CD4-positive, alpha-beta memory T cell (primary cell): ENCODE results near the gene HDAC9. TPM values are rescaled to one million over a fixed set of nuclear protein-coding genes. Genes with fewer than 3 reads are reported as not detected.

Experiments used
- CTCF ChIA-PET: fragments of 350-600 bp; sonication (Branson Sonifier 250); formaldehyde crosslinking; loops from one replicate; lab custom pipeline; 2021; ENCODE audit warnings: inconsistent platforms; ENCODE audit not compliant: partially characterized antibody; lab: Charles Lee
- POLR2A ChIA-PET: fragments of 350-600 bp; sonication (Branson Sonifier 250); formaldehyde crosslinking; loops from one replicate; lab custom pipeline; 2021; ENCODE audit not compliant: partially characterized antibody; lab: Charles Lee
- DNase-seq, 5 donors: peaks; one replicate each; pipeline versions ENCODE4 v3.0.0 to v3.0.0-alpha.2; 2020 to 2022; ENCODE audit warnings: mixed read lengths in 1 of 5
- H3K27ac ChIP-seq: one replicate; pipeline ENCODE4 v1.7.0; 2013; ENCODE audit warnings: low read depth, low read length
- H3K27me3 ChIP-seq: 2 replicates; pipeline ENCODE4 v1.7.0; 2013; ENCODE audit warnings: mild to moderate bottlenecking, low read length, moderate library complexity; ENCODE audit not compliant: insufficient read depth
- H3K36me3 ChIP-seq: 2 replicates; pipeline ENCODE4 v1.7.0; 2013; ENCODE audit warnings: mild to moderate bottlenecking, low read length, moderate library complexity; ENCODE audit not compliant: insufficient read depth
- H3K4me1 ChIP-seq: 2 replicates; pipeline ENCODE4 v1.7.0; 2013; ENCODE audit warnings: mild to moderate bottlenecking, low read length, moderate library complexity; ENCODE audit not compliant: insufficient read depth
- H3K4me3 ChIP-seq, 2 donors: one replicate each; pipeline ENCODE4 v1.7.0; 2013; ENCODE audit warnings: low read length in 2 of 2, mild to moderate bottlenecking in 1 of 2
- H3K9me3 ChIP-seq, 2 donors: one replicate each; pipeline ENCODE4 v1.7.0; 2013; ENCODE audit warnings: low read length in 2 of 2, control low read depth in 1 of 2; ENCODE audit not compliant: control insufficient read depth in 1 of 2
- H3K27ac Mint-ChIP-seq, 7 donors: one replicate each; pipeline ENCODE4 v1.8.0; 2020 to 2021; ENCODE audit warnings: mixed read lengths in 7 of 7, mild to moderate bottlenecking in 6 of 7, inconsistent platforms in 3 of 7, moderate library complexity in 3 of 7
- H3K27me3 Mint-ChIP-seq, 2 donors: one replicate each; pipeline ENCODE4 v1.8.0; 2020 to 2021; ENCODE audit warnings: mixed read lengths in 2 of 2
- H3K36me3 Mint-ChIP-seq, 2 donors: one replicate each; pipeline ENCODE4 v1.8.0; 2020 to 2021; ENCODE audit warnings: mixed read lengths in 2 of 2, inconsistent platforms in 1 of 2, mild to moderate bottlenecking in 1 of 2
- H3K4me1 Mint-ChIP-seq, 4 donors: one replicate each; pipeline ENCODE4 v1.8.0; 2020 to 2021; ENCODE audit warnings: mixed read lengths in 4 of 4, mild to moderate bottlenecking in 1 of 4
- H3K4me3 Mint-ChIP-seq, 8 donors: one replicate each; pipeline ENCODE4 v1.8.0; 2020 to 2021; ENCODE audit warnings: mixed read lengths in 8 of 8, mild to moderate bottlenecking in 7 of 8, moderate library complexity in 6 of 8, inconsistent platforms in 3 of 8
- H3K9me3 Mint-ChIP-seq, 8 donors: one replicate each; pipeline ENCODE4 v1.8.0; 2020 to 2021; ENCODE audit warnings: mixed read lengths in 8 of 8, mild to moderate bottlenecking in 5 of 8, inconsistent platforms in 3 of 8, moderate library complexity in 1 of 8
- intact Hi-C: fragments of 100-400 bp; cut with micrococcal nuclease; formaldehyde crosslinking; loops from one replicate; pipeline ENCODE4 v1.15.1; 2023
- polyA plus RNA-seq, 2 donors: library from polyadenylated mRNA; unstranded; fragments of 300-500 nt; fragmentation: Illumina TruSeq; gene quantifications; one replicate each; pipeline ENCODE4 v1.2.3, GENCODE V29; 2021
- total RNA-seq, 2 experiments: library from RNA; stranded (reverse); gene quantifications; one replicate each; pipeline ENCODE4 v1.2.3, GENCODE V29; 2021

HDAC9 gene
- total and polyA plus RNA-seq, 4 experiments from 2014 or later = 0.36 to 0.73 (median 0.39) TPM; not detected in 1

DNA sequence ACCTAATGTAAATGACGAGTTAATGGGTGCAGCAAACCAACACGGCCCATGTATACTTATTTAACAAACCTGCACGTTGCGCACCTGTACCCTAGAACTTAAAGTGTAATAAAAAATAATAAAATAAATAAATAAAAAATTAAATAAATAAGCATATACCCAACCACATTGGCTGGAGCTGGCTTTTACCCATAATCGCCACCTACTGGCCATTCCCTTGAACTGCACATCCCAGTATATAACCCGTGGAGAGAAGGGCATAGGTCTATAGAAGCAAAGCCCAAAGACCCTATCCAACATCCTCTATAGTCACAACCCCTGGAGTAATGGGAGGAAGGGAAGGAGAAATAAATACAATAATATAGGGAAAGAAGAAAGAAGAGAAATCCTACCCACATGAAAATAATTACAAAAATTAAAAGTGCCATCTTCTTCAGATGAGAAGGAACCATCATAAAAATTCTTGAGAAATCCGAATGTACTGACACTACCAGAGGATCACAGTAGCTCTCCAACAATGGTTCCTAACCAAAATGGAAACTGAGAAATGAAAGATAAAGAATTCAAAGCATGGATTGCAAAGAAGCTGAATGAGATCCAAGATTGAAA, 556.3 kb downstream of the HDAC9 start:
- Mint-ChIP-seq H3K4me3 (no peak overlapping the region), H3K9me3 (peaks cover 0 to 5% (median 2%) of the 10 kb centered on the region in 8 donors), H3K27ac (no peak overlapping the region), H3K36me3 (no peaks in the 10 kb centered on the region), H3K4me1 (no peaks in the 10 kb centered on the region), H3K27me3 (no peaks in the 10 kb centered on the region)
- CTCF ChIA-PET = no interaction called here
- no peak overlapping the region for H3K4me3 ChIP-seq
- H3K27ac ChIP-seq = no peak overlapping the region
- no peaks in the 10 kb centered on the region for H3K27me3 ChIP-seq
- DNase-seq = peak in 3 of 5 donors; percentile 1 to 11 (median 5)
- H3K9me3 ChIP-seq = no peaks in the 10 kb centered on the region
- H3K4me1 ChIP-seq = no peaks in the 10 kb centered on the region
- no peaks in the 10 kb centered on the region for H3K36me3 ChIP-seq
- POLR2A ChIA-PET = no interaction called here
- intact Hi-C loops = no loop called here
